Loucy (cell line): ENCODE results near the gene SYNJ1.

Experiments
- H2AFZ ChIP-seq: fragments of 200-600 bp; sonication (generic); 2 replicates; pipeline ENCODE4 v1.6.0; 2016; ENCODE audit warnings: antibody characterized with exemption, mild to moderate bottlenecking, low read length, moderate library complexity
- H3F3A ChIP-seq: fragments of 200-600 bp; 2 replicates; pipeline ENCODE4 v1.6.0; 2016; ENCODE audit warnings: antibody characterized with exemption, low read depth, mild to moderate bottlenecking
- H3K27me3 ChIP-seq: fragments of 200-600 bp; sonication (generic); 2 replicates; pipeline ENCODE4 v1.6.1; 2014; ENCODE audit warnings: low read length, mild to moderate bottlenecking; ENCODE audit not compliant: insufficient read depth, poor library complexity, severe bottlenecking
- H3K36me3 ChIP-seq: fragments of 200-600 bp; sonication (generic); 2 replicates; pipeline ENCODE4 v1.6.1; 2016; ENCODE audit warnings: low read length; ENCODE audit not compliant: insufficient read depth
- H3K4me1 ChIP-seq: fragments of 200-600 bp; sonication (generic); 2 replicates; pipeline ENCODE4 v1.5.1; 2014; ENCODE audit warnings: low read length, mild to moderate bottlenecking; ENCODE audit not compliant: insufficient read depth, poor library complexity, severe bottlenecking
- H3K4me2 ChIP-seq: fragments of 200-600 bp; sonication (generic); 2 replicates; pipeline ENCODE4 v1.6.0; 2014; ENCODE audit warnings: antibody characterized with exemption, low read length, low read depth, mild to moderate bottlenecking; ENCODE audit not compliant: poor library complexity, severe bottlenecking
- H3K4me3 ChIP-seq: fragments of 200-600 bp; sonication (generic); 2 replicates; pipeline ENCODE4 v1.5.1; 2014; ENCODE audit warnings: low read length, mild to moderate bottlenecking, mixed read lengths; ENCODE audit not compliant: poor library complexity, severe bottlenecking
- H3K79me2 ChIP-seq: fragments of 200-600 bp; sonication (generic); 2 replicates; pipeline ENCODE4 v1.6.1; 2014; ENCODE audit warnings: low read length; ENCODE audit not compliant: insufficient read depth
- H3K9ac ChIP-seq: fragments of 200-600 bp; sonication (generic); 2 replicates; pipeline ENCODE4 v1.6.0; 2014; ENCODE audit warnings: mild to moderate bottlenecking, low read depth, low read length, moderate library complexity; ENCODE audit not compliant: poor library complexity, severe bottlenecking
- H3K9me2 ChIP-seq: fragments of 200-600 bp; sonication (generic); replicated peaks from 2 replicates; pipeline ENCODE4 v1.6.1; 2016; ENCODE audit warnings: low read depth, low read length, mixed read lengths
- H3K9me3 ChIP-seq: fragments of 200-600 bp; sonication (generic); 2 replicates; pipeline ENCODE4 v1.6.1; 2014; ENCODE audit warnings: mild to moderate bottlenecking, antibody characterized with exemption, low read length, low read depth; ENCODE audit not compliant: insufficient read depth
- H4K20me1 ChIP-seq: fragments of 200-600 bp; sonication (generic); 2 replicates; pipeline ENCODE4 v1.6.0; 2014; ENCODE audit warnings: antibody characterized with exemption, low read length, mild to moderate bottlenecking; ENCODE audit not compliant: insufficient read depth, poor library complexity, severe bottlenecking
- EZH2phosphoT487 ChIP-seq: fragments of 200-600 bp; IDR thresholded peaks from 2 replicates; pipeline ENCODE4 v1.6.1; 2018; ENCODE audit warnings: antibody characterized with exemption, mild to moderate bottlenecking, moderate library complexity, borderline replicate concordance
- TF ChIP-seq, protein P1 (sequence below): fragments of 200-600 bp; sonication (generic); conservative IDR thresholded peaks from 2 replicates; pipeline ENCODE4 v1.5.1; 2014; ENCODE audit warnings: mild to moderate bottlenecking, antibody characterized with exemption, low read length

The SYNJ1 gene

GRCh38 chr21:32716486-32716885 lies 11.3 kb downstream of the SYNJ1 start:
- Histone ChIP-seq H3F3A (no peaks in the 10 kb centered on the region; the same call in 1 of the 2 replicates), H3K27me3 (no peaks in the 10 kb centered on the region)

DNA sequence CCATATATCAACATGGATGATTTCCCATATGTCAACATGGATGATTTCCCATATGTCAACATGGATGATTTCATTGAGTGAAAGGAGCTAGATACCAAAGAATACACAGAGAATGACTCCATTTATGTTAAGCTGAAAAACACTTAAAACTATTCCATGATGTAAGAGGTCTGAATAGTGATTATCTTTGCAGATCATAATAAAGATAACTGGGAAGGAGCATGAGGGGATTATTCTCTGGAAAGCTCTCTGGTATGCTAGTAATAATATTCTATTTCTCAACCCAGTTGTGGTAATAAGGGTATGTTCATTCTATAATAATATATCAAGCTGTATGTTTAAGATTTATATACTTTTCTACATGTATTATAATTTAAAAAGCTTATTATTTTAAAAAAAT lies 14.1 kb downstream of the SYNJ1 start:
- Histone ChIP-seq H3K36me3 (no peaks in the 10 kb centered on the region), H4K20me1 (peaks cover 11% of the 10 kb centered on the region), H3K4me2 (no peak overlapping the region), H2AFZ (no peak overlapping the region), H3K27me3 (no peaks in the 10 kb centered on the region), H3F3A (no peaks in the 10 kb centered on the region; the same call in 1 of the 2 replicates), H3K9me3 (no peaks in the 10 kb centered on the region), H3K9ac (no peak overlapping the region), H3K4me1 (peaks cover 27% of the 10 kb centered on the region), H3K79me2 (no peaks in the 10 kb centered on the region), H3K9me2 (no peaks in the 10 kb centered on the region), H3K4me3 (no peak overlapping the region)
- TF ChIP-seq EZH2phosphoT487, result no peak
- TF ChIP-seq, protein P1, sequence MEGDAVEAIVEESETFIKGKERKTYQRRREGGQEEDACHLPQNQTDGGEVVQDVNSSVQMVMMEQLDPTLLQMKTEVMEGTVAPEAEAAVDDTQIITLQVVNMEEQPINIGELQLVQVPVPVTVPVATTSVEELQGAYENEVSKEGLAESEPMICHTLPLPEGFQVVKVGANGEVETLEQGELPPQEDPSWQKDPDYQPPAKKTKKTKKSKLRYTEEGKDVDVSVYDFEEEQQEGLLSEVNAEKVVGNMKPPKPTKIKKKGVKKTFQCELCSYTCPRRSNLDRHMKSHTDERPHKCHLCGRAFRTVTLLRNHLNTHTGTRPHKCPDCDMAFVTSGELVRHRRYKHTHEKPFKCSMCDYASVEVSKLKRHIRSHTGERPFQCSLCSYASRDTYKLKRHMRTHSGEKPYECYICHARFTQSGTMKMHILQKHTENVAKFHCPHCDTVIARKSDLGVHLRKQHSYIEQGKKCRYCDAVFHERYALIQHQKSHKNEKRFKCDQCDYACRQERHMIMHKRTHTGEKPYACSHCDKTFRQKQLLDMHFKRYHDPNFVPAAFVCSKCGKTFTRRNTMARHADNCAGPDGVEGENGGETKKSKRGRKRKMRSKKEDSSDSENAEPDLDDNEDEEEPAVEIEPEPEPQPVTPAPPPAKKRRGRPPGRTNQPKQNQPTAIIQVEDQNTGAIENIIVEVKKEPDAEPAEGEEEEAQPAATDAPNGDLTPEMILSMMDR, result no peak

More at GRCh38 chr21:32716486-32716885, 11.3 kb downstream of the SYNJ1 start:
- Histone ChIP-seq H3K9me2 (no peaks in the 10 kb centered on the region), H3K36me3 (0 out of 2 replicates have a peak, but pooled peaks cover 3% of the 10 kb centered on the region), H3K9ac (no peak overlapping the region), H2AFZ (no peak overlapping the region), H3K4me3 (no peak overlapping the region), H4K20me1 (peaks cover 11% of the 10 kb centered on the region), H3K9me3 (no peaks in the 10 kb centered on the region), H3K4me1 (peaks cover 19% of the 10 kb centered on the region), H3K79me2 (no peaks in the 10 kb centered on the region; the same call in 1 of the 2 replicates), H3K4me2 (no peak overlapping the region)
- TF ChIP-seq EZH2phosphoT487, result no peak
- TF ChIP-seq, protein P1, result no peak

- H3K4me2 ChIP-seq, result peak overlapping the region; percentile 53
- peaks cover 22% of the 10 kb centered on the region for H3K4me1 ChIP-seq
- H4K20me1 ChIP-seq, result peaks cover 11% of the 10 kb centered on the region
- H2AFZ ChIP-seq, result no peak overlapping the region
- TF ChIP-seq, protein P1, result no peak
- no peak for TF ChIP-seq EZH2phosphoT487
- no peaks in the 10 kb centered on the region for H3K27me3 ChIP-seq
- H3K4me3 ChIP-seq, result no peak overlapping the region
- H3K36me3 ChIP-seq, result no peaks in the 10 kb centered on the region
- H3F3A ChIP-seq, result no peaks in the 10 kb centered on the region
- no peak overlapping the region for H3K9ac ChIP-seq
- H3K79me2 ChIP-seq, result no peaks in the 10 kb centered on the region
- H3K9me3 ChIP-seq, result no peaks in the 10 kb centered on the region
- H3K9me2 ChIP-seq, result no peaks in the 10 kb centered on the region
Measured at GRCh38 chr21:32712641-32713040, 15.2 kb downstream of the SYNJ1 start.
